Muscle layer of duodenum (tissue), 2 donors: Measurements from ENCODE around the gene SSH3.
A peak's percentile ranks its signal among the peaks of the same experiment; 100 is the strongest.

Experiments used
- H3K27ac ChIP-seq: one replicate; pipeline ENCODE4 v1.7.0; 2013; ENCODE audit warnings: mild to moderate bottlenecking, low read length
- H3K27me3 ChIP-seq: one replicate; pipeline ENCODE4 v1.7.0; 2013; ENCODE audit warnings: low read depth, mild to moderate bottlenecking, control low read depth, low read length
- H3K36me3 ChIP-seq, 2 donors: one replicate each; pipeline ENCODE4 v1.7.0; 2013; ENCODE audit warnings: low read length in 2 of 2, control low read depth in 1 of 2, mild to moderate bottlenecking in 1 of 2; ENCODE audit not compliant: insufficient read depth in 2 of 2, control insufficient read depth in 1 of 2
- H3K4me1 ChIP-seq, 2 donors: one replicate each; pipeline ENCODE4 v1.7.0; 2013; ENCODE audit warnings: low read length in 2 of 2, mild to moderate bottlenecking in 2 of 2, control low read depth in 1 of 2, moderate library complexity in 1 of 2; ENCODE audit not compliant: insufficient read depth in 2 of 2, control insufficient read depth in 1 of 2
- H3K4me3 ChIP-seq, 2 donors: one replicate each; pipeline ENCODE4 v1.7.0; 2013; ENCODE audit warnings: low read length in 2 of 2, low read depth in 1 of 2, mild to moderate bottlenecking in 1 of 2
- H3K9me3 ChIP-seq, 2 donors: one replicate each; pipeline ENCODE4 v1.7.0; 2013; ENCODE audit warnings: low read length in 2 of 2, control low read depth in 1 of 2, mild to moderate bottlenecking in 1 of 2; ENCODE audit not compliant: control insufficient read depth in 1 of 2
- donor health status: healthy.

Gene SSH3

GRCh38 chr11:67355794-67356386 is 52.6 kb downstream of the SSH3 start:
- Histone ChIP-seq H3K27ac (peak overlapping the region; percentile 99), H3K27me3 (no peaks in the 10 kb centered on the region), H3K9me3 (no peaks in the 10 kb centered on the region), H3K4me1 (peaks cover 32 to 42% of the 10 kb centered on the region in 2 donors), H3K4me3 (no peak overlapping the region), H3K36me3 (peaks cover 3 to 11% of the 10 kb centered on the region in 2 donors)

DNA sequence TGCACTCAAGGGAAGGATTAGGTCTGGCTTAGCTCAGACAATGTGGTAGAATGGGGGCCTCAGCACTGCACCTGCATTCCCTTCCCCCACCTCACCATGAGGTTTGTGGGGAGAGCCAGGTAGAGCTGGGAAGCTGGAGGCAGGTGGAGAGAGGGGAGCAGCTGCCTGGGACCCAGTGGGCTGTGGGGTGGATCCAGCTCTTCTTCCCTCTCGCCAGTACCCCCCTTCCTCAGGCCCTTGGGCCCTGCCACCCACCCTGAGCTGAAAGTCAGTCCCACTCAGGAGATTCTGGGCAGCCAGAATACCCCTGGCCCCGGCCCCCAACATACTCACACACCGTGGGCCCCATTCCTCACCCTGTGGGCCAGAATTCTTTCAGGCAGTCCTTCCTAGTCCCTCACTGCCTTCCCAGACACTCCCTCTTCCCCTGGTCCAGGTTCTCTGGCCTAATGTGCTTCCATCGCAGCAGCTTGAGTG is 53.1 kb downstream of the SSH3 start:
- Histone ChIP-seq H3K27me3 (no peaks in the 10 kb centered on the region), H3K27ac (peak overlapping the region; percentile 99), H3K4me1 (peaks cover 29 to 40% of the 10 kb centered on the region in 2 donors), H3K4me3 (no peak overlapping the region), H3K36me3 (peaks cover 2 to 11% of the 10 kb centered on the region in 2 donors), H3K9me3 (no peaks in the 10 kb centered on the region)

DNA sequence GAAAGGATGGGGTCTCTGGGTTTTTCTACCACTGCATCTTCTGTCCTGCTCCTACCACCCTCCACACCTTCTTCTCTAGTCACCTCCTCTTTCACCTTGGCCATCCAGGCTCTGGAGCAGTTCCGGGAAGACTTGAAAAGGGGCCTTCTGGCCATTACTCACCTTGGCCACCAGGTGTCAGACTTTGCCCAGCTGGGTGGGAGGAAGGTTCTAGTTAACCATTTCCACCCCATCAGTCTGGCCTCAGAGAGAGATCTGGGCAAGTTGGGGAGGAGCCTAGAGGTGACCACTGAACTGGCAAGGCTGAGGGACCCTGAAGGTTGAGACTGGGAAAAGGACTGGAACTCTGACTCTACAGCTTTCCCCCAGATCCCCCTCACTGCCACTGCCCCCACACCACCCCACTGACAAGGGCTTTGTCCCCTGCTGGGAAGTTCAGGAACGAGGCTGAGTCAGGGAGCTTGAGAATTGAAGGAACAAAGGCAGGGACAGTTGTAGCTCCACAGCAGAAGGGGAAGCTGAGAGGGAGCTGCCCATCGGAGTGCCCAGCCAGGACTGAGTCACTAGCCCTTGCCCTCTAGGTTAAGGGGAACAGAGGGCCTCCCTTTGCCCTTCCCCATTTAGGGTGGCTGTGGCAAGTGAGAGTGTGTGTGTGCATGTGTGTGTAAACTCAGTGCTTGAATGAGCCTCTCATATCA is 53.7 kb downstream of the SSH3 start:
- H3K4me3 ChIP-seq, result no peak overlapping the region
- peak overlapping the region; percentile 99 for H3K27ac ChIP-seq
- peaks cover 0 to 11% of the 10 kb centered on the region in 2 donors for H3K36me3 ChIP-seq
- H3K4me1 ChIP-seq, result peaks cover 27 to 34% of the 10 kb centered on the region in 2 donors
- H3K27me3 ChIP-seq, result no peaks in the 10 kb centered on the region
- H3K9me3 ChIP-seq, result no peaks in the 10 kb centered on the region

DNA sequence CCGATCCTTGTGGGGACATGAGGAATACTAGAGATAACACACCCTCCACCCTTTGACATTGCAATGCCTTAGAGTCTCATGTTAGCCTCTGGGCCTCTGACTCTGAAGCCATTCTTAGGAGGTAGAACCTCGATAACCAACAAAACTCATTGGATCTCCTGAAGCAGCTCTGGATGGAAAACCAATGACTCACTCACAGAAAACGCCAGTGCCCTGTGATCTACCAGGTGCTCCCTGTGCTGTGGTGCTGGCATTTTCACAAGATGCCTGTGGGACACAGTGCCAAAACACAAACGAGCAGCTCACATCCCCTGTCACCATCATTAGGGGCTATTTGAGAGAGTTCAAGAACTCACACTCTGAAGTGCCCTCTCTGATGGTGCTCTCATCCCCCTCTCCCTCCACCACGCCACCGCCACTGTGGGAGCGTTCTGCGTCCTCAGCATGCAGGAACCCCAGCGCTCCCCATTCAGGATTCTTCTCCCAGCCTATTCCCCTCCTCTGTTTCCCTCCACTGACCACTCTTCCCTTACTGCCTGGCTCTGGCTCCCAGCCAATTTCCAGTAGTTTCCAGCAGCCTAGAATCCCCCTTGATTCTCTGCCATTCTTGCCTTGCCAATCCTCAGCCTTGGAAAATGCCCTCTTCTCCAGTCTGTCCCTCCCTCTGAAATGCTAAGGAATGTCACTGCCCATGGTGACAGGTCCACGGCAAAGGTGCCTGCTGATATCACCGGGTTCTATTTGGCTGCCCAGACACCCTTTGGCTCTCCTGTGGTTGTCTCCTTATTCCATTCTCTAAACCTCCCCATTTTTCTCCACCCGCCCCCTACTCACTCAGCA is 54.7 kb downstream of the SSH3 start:
- Histone ChIP-seq H3K4me1 (peaks cover 27 to 32% of the 10 kb centered on the region in 2 donors), H3K27me3 (no peaks in the 10 kb centered on the region), H3K36me3 (peaks cover 0 to 9% of the 10 kb centered on the region in 2 donors), H3K9me3 (no peaks in the 10 kb centered on the region), H3K4me3 (no peak overlapping the region), H3K27ac (peak overlapping the region; percentile 4)
